ENCODE measurements around the gene PAPOLB. TPM values are rescaled to one million over a fixed set of nuclear protein-coding genes. Genes with fewer than 3 reads are reported as not detected.

PAPOLB gene
- total RNA-seq, 6 donors from 2014 or later, result 0.10 to 2.1 (median 0.39) TPM

- DNase-seq (peak; percentile 95), ATAC-seq (ENCODE audit: low FRiP score in 2 of 2) (peak; percentile 91 to 96)
- peaks cover 10 to 41% (median 21%) of the 10 kb centered on the region in 4 donors for H3K4me1 ChIP-seq
- H3K36me3 ChIP-seq, result no peaks in the 10 kb centered on the region
- peak within 1 kb of the TSS; percentile 64 to 86 (median 78) for H3K27ac ChIP-seq
- TF ChIP-seq POLR2A (IDR thresholded peaks at IDR 0.05) (peak in 1 of 4 donors; percentile 36), EP300 (IDR thresholded peaks at IDR 0.05) (no peak), CTCF (IDR thresholded peaks at IDR 0.05) (peak; percentile 77 to 94 (median 86))
- H3K27me3 ChIP-seq, result peaks cover 0 to 9% (median 0%) of the 10 kb centered on the region in 4 donors
- no peaks in the 10 kb centered on the region for H3K9me3 ChIP-seq
- H3K4me3 ChIP-seq, result peak within 1 kb of the TSS; percentile 56 to 81 (median 70)
- WGBS, 2 donors, result 9 to 60% methylated on average over 3 to 29 of the region's 72 CpGs
Observed at GRCh38 chr7:4883372-4884144, 21.7 kb upstream of the PAPOLB start, which contains the start of gene RADIL. Gene RADIL (minus strand): TSS chr7:4883716. CDS start chr7:4878139, 5,577 bp downstream.

GRCh38 chr7:4883033-4883371 lies 21.2 kb upstream of the PAPOLB start:
- Histone ChIP-seq H3K36me3 (no peaks in the 10 kb centered on the region), H3K9me3 (no peaks in the 10 kb centered on the region), H3K27ac (peak overlapping the region; percentile 64 to 86 (median 78)), H3K4me1 (peaks cover 10 to 41% (median 21%) of the 10 kb centered on the region in 4 donors), H3K4me3 (peak overlapping the region; percentile 56 to 81 (median 70)), H3K27me3 (peaks cover 0 to 9% (median 0%) of the 10 kb centered on the region in 4 donors)
- DNase-seq (no peak), ATAC-seq (ENCODE audit: low FRiP score in 2 of 2) (peak in 1 of 2 donors; percentile 1)
- no peak for TF ChIP-seq POLR2AphosphoS5 (IDR thresholded peaks at IDR 0.05)
- TF ChIP-seq CTCF (IDR thresholded peaks at IDR 0.05), result no peak
- TF ChIP-seq POLR2A (IDR thresholded peaks at IDR 0.05), result no peak
- TF ChIP-seq EP300 (IDR thresholded peaks at IDR 0.05), result no peak
- WGBS, 2 donors, result 0 to 10% methylated on average over 4 to 13 of the region's 36 CpGs

GRCh38 chr7:4882169-4883032 lies 20.6 kb upstream of the PAPOLB start:
- H3K4me1 ChIP-seq, result peaks cover 10 to 41% (median 21%) of the 10 kb centered on the region in 4 donors
- H3K27ac ChIP-seq, result peak overlapping the region; percentile 64 to 86 (median 78)
- peak overlapping the region; percentile 56 to 81 (median 70) for H3K4me3 ChIP-seq
- H3K36me3 ChIP-seq, result peaks cover 0 to 5% (median 3%) of the 10 kb centered on the region in 4 donors
- H3K9me3 ChIP-seq, result no peaks in the 10 kb centered on the region
- H3K27me3 ChIP-seq, result peaks cover 0 to 9% (median 0%) of the 10 kb centered on the region in 4 donors
- ATAC-seq (ENCODE audit: low FRiP score in 2 of 2) (peak; percentile 52 to 81), DNase-seq (peak in 1 of 2 donors; percentile 74)
- TF ChIP-seq POLR2AphosphoS5 (IDR thresholded peaks at IDR 0.05), result peak in 1 of 2 donors; percentile 67
- peak in 4 of 6 experiments; percentile 8 to 33 (median 16) for TF ChIP-seq CTCF (IDR thresholded peaks at IDR 0.05)
- peak in 1 of 4 donors; percentile 48 for TF ChIP-seq POLR2A (IDR thresholded peaks at IDR 0.05)
- TF ChIP-seq EP300 (IDR thresholded peaks at IDR 0.05), result no peak
- WGBS, 2 donors, result 5 to 7% methylated on average over 27 to 35 of the region's 35 CpGs

GRCh38 chr7:4880218-4880617 lies 18.4 kb upstream of the PAPOLB start:
- WGBS, 2 donors, result 52 to 73% methylated on average over 9 to 10 of the region's 10 CpGs
- Histone ChIP-seq H3K9me3 (no peaks in the 10 kb centered on the region), H3K4me1 (peaks cover 10 to 41% (median 21%) of the 10 kb centered on the region in 4 donors), H3K27me3 (peaks cover 0 to 9% (median 0%) of the 10 kb centered on the region in 4 donors), H3K4me3 (peak overlapping the region in 1 of 4 donors; percentile 13), H3K27ac (peak overlapping the region in 3 of 4 donors; percentile 24 to 44 (median 37)), H3K36me3 (peaks cover 0 to 21% (median 8%) of the 10 kb centered on the region in 4 donors)
- TF ChIP-seq EP300 (IDR thresholded peaks at IDR 0.05), result no peak
- TF ChIP-seq POLR2AphosphoS5 (IDR thresholded peaks at IDR 0.05), result peak in 1 of 2 donors; percentile 41
- ATAC-seq (ENCODE audit: low FRiP score in 2 of 2), result peak in 1 of 2 donors; percentile 23
- DNase-seq, result peak in 1 of 2 donors; percentile 76

Data from upper lobe of left lung (tissue), 6 donors.